HG03060 (cell line): Measurements from ENCODE around the gene GTPBP2.
"Not testable (repeated sequence)": the region's sequence is repeated elsewhere in the genome, so short reads cannot be mapped to it uniquely, and the experiment has no call there.

Source experiments
- ATAC-seq: cut with Tn5 transposase; IDR thresholded peaks from one replicate; pipeline ENCODE4 v1.9.1; 2021; ENCODE audit warnings: low read depth, moderate number of reproducible peaks; ENCODE audit not compliant: unreplicated experiment

GTPBP2 gene

DNA sequence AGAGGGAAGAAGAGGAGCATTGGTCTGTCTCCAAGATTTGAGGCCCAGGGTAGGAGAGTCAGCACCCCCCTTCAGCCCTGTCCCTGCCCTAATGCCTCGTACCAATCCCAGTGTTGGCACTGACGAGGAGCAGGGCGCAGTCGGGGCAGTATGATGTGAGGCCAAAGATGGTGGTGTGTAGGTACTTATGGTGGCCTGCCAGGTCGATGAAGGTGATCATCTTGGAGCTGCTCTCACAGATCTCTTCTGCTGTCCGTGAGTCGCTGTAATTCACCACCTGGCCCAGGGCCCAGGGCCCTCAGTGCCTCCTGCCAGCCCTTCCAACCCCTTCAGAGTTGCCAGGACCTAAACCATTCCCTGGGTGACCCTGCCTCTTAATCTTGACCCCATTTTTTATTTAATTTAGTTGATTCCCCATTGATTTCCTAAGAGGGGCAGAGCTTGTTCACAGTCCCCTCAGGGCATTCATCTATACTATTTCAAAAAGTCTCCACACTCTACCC lies 4.2 kb downstream of the GTPBP2 start:
- ATAC-seq, result no peak

DNA sequence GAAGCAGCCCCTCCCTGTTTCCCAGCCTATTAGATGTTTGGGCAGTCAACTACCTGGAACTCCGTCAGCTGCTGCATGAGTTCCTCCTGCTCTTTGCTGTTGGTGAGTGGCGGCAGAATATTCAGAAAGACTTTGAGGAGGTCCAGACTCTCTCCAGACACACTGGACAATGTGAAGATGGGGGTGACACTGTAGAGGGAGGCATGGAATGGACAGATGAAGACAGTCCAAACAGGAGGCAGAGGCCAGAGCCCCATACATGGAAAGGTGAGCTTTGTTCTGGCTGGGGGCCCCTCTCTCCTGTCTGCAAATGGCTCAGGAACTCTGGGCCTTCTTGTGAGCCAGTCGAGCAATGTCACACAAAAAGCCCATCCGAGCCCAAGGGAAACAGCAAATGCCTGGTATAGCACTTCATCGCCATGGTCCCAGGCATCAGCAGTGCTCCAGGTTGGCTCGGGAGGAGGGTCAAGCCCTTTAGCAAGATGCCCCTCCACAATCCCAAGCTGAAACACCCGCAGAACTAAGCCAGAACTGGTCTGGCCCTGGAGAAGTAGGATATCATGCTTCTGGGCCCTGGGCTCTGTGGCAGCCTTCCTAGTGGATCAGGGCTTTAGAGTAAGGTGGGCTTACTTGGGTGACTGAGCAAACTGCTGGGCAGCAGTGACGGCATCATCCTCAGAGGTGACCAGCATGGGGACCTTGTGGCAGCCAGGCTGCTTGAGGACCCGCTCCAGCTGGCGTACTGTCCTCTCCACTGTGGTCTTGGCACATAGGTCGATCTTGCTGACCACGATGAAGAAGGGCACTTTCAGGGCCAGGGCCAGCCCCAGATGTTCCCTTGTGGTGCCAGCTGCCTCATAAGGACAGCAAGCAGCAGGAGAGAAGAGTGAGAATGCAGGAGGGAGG lies 4.9 kb downstream of the GTPBP2 start:
- no peak for ATAC-seq

DNA sequence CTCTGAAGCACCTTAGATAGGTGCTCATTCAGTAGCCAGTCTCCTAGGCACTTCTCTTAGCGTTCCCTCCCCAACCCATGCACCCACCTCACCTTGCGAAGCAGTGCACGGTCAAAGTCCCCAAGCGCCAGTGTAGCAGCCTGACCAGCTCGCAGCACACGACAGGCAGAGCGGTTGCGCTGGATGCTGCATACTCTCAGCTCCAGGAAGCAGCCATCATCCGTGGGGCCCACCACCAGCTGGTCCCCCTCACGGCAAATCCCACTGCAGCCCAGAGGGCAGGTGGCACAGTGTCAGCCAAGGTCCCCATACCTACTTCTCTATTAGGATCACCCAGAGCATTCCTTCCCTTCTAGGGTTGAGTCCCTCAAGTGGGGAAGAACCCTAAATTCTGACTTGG lies 6.5 kb downstream of the GTPBP2 start:
- no peak for ATAC-seq

DNA sequence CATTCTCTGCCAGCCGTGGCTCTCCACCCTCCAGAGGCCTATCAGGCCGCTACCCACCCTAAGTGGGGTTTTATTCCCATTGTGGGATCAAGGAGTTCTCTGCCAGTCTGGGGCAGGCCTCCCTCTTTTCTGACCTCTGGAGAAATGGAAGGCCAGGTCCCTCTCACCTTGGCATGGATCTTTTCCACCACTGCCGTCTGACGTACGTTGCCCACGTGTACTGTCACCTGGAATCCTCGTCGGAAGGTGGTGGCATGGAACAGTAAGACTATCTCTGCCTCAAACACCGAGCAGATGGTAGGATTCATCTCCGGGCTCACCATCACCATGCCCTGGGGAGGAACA lies 7.3 kb downstream of the GTPBP2 start:
- no peak for ATAC-seq

DNA sequence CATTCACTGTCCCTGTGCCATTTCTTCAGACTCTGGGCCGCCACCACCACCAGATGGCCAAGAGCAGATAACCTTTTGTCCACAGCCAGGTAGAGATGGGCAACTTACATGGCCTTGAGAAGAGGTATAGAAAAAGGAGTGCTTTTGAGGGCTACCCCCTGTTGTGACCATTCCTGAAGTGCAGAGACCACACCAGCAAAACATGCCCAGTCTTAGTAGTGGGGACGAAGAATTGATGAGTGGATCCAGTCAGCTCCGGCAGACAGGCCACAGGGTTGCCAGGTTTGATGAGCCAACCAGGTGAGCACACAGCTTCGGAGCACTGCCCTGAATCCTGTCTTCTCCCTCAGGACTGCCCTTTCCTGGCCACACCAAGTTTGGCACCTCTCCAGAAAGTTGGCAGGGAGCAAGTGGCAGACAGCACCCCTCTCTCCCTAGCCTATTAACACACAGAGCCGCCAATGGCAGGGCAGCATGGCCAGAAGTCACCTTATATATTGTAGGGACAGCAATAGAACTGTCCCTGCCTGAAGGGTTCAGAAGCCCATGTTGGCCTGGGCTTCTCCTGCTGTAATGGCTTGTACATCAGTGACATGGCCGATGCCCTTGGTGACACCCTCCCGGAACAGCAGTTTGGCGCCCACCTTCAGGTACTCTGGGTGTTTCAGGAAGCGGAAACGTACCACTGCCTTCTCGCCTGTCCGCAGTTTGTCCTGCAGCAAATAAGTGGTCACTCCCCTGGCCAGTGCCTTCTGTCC lies 7.8 kb downstream of the GTPBP2 start:
- no peak for ATAC-seq

DNA sequence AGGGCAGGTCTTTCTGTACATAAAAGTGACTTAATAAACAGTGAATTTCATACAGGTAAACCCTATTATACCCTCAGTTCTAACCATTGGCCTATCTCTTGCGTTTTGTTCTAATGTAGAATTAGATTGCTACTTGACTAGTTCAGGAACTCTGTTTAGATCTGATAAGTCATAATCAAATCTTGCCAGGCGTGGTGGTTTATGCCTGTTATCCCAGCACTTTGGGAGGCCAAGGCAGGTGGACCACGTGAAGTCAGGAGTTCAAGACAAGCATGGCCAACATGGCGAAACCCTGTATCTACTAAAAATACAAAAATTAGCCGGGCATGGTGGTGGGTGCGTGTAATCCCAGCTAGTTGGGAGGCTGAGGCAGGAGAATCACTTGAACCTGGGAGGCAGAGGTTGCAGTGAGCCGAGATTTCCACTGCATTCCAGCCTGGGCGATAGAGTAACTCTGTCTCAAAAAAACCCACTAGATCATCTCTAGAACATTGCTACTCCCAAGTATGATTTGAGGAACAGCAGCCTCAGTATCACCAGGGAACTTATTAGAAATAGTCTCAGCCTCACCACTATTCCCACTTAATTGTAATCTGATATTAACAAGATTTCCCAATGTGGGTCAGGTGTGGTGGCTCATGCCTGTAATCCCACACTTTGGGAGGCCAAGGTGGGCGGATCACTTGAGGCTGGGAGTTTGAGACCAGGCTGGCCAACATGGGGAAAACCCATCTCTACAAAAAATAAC lies 12.2 kb downstream of the GTPBP2 start:
- ATAC-seq, result no peak

DNA sequence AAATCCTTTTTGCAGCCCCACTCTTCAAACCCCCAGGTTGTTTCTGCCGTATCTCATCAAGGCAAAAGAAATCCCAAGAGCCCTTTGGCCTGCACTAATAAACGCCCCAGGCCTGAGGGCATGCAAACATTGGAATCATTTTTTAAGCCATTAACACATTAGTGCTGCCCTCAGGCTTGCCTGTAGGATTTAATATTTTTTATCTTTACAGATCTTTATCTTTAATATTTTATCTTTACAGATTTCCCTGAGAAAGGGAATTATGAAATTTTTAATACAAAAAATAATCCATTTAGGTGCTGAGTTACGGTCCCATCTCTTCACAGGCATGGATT lies 14.7 kb downstream of the GTPBP2 start:
- ATAC-seq, result no peak

DNA sequence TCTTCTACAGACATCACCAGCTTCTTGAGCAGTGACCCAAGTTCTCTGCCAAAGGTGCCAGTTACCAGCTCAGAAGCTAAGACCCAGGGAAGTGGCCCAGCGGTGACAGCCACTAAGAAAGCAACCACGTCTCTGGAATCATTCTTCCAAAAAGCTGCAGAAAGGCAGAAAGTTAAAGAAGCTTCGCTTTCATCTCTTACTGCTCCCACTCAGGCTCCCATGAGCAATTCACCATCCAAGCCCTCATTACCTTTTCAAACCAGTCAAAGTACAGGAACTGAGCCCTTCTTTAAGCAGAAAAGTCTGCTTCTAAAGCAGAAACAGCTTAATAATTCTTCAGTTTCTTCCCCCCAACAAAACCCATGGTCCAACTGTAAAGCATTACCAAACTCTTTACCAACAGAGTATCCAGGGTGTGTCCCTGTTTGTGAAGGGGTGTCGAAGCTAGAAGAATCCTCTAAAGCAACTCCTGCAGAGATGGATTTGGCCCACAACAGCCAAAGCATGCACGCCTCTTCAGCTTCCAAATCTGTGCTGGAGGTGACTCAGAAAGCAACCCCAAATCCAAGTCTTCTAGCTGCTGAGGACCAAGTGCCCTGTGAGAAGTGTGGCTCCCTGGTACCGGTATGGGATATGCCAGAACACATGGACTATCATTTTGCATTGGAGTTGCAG lies 15.2 kb downstream of the GTPBP2 start:
- ATAC-seq, result no peak

DNA sequence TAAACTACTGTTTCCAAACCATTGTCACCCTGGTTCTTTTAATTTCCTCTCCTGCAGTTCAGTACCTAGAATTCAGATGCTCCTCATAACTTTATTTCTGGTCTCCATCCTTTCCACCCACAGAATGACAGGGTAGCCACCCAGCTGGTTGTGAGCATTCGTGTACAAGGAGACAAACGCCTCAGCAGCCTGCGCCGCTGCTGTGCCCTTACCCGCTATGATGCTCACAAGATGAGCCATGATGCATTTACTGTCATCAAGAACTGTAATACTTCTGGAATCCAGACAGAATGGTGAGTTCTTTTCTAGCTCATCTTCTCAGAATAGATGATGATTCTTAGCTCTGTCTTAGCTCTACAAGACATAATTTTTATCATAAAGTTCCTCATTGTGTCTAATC lies 18.6 kb downstream of the GTPBP2 start:
- ATAC-seq, result no peak

DNA sequence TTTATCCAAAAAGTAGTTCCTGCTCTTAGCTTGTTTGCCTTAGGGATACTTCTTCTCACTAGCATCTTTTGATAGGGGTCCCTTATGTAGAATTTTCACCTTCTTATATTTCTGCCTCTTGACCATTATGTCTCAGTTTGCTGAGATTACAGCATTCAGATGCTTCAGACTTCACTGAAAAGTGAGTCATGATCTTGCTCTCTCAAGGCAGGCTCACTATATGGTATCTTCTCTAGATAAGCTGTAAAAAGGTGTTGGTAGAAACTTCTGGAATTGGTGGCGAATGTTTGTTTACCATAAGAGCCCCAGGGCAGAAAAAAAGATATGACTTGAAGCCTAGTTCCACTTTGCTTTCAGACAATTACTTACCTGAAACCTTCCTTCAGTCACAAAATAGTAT lies 19.7 kb downstream of the GTPBP2 start:
- no peak for ATAC-seq

DNA sequence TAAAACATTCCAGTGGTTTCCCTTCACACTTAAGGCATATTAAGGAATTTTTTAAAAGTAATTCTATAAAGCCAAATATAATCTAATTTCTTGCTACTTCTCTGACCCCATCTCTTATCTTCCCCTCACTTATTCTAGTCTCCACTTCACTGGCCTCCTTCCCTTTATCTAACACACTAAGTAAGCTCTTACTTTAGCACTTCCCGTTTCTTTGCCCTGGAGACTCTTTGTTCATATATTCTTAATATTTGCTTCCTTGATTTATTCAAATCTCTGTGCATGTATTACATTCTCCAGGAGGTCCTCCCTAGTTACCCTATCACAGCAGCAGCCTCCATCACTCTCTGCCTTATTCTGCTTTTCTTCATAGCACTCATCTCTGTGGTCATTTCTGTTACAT lies 20.3 kb downstream of the GTPBP2 start:
- no peak for ATAC-seq

DNA sequence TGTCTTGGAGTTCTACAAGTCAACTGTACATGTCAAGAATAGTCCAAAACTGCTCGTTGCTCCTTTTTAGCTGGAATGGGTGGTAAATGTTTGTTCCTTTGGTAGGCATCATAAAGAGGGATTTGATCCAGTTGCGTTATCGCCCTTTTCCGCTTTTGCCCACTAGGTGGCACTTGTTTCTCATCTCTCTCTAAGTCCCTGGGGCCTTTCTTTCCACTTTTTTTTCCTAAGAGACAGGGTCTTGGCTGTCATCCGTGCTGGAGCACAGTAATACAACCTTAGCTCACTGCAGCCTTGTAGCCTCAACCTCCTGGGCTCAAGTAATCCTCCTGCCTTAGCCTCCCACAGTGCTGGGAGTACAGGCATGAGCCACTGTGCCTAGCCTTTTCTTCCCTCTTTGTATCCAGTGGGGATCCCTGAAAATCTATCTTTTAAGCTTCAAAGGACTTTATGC lies 20.7 kb downstream of the GTPBP2 start:
- no peak for ATAC-seq

DNA sequence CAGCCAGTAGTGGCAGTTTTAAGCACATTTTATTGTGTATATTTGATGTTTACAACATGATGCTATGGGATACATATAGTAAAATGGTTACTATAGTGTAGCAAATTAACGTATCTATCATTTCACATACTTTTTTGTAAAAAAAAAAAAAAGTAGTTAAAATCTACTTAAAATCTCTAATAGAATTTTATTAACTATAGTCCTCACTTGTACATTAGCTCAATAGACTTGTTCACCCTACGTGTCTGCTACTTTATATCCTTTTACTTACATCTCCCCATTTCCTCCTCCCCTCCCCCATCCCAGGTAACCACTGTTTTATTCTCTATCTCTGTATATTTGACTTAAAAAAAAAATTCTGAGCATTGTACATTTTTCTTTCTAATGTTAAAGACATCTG lies 23.0 kb downstream of the GTPBP2 start:
- no peak for ATAC-seq

DNA sequence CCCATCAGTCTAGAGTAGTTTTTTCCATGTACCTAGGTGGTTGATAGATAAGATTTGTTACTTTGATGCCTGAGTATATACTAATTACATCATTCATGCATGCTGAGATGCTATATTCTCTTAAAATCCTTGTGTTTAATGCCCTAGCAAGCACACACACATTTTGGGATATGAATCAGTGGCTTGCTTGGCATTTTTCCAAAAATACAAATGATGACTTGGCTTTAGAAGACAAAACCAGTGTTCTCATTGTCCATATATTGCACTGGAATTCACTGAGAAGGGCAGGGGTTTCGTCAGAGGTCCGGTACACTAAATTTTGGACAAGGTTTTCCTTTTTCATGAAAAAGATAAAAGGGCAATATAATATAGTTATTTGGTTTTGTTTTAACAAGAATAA lies 24.9 kb downstream of the GTPBP2 start:
- no peak for ATAC-seq

DNA sequence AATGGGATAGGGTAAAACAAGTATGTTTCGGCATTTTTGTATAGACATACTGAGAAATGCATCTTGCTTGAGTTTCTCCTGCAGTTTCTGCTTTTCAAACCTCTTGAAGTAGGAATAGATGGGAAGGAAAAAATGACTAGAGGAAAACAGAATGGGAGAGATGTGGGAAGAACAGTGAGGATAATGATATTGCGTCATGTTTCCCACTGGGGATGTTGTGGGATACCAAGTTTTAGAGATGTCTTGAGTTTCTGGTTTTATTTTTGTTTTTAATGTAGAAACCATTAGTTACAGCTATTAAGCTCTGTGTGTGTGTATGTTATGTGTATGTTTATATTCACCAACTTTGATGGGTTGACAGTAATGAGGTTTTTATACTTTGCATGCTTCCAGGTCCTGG lies 28.5 kb downstream of the GTPBP2 start:
- no peak for ATAC-seq

DNA sequence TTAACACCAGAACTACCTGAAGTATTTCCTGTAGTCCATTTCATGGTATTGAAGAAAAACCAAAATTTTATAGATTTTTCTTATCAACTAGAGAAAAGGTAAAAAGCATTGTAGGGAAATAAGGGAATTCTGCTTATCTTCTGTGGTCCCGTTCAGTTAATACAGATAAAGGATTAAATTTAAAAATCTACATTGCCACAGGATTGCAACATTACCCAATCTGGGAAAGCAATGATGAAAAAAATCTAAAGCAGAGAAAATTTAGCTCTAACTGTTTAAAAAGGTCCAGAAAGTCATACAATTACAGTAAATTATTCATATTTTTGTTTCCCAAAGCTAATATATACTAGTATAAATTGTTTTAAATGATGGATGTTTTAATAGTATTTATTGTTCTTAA lies 35.1 kb downstream of the GTPBP2 start:
- ATAC-seq, result no peak

DNA sequence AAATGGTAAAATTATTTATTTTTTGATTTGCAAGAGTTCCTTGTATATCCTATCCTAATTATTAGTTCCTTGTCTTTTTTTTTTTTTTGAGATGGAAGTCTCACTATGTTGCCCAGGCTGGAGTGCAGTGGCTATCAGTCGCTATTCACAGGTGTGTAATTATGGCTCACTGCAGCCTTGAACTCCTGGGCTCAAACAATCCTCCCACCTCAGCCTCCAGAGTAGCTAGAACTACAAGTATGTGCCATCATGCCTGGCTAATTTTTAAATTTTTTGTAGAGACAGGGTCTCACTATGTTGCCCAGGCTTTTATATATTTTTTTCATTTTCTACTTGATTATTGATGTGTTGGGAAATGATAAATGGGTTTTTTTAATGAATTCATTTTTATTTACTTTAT lies 39.5 kb downstream of the GTPBP2 start:
- ATAC-seq, result not testable (repeated sequence)

DNA sequence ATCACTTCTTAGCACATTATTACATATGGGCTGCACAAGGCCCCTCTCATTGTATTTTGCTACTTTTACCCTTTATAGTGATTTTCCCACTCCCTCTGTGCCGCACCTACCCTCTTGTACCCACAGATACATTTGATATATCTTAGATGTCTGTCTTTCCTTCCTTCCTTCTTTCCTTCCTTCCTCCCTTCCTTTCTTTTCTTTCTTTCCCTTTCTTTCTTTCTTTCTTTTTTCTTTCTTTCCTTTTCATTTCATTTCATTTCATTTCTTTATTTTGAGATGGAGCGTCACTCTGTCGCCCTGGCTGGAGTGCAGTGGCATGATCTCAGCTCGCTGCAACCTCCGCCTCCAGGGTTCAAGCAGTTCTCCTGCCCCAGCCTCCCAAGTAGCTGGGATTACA lies 40.9 kb downstream of the GTPBP2 start:
- ATAC-seq, result no peak

DNA sequence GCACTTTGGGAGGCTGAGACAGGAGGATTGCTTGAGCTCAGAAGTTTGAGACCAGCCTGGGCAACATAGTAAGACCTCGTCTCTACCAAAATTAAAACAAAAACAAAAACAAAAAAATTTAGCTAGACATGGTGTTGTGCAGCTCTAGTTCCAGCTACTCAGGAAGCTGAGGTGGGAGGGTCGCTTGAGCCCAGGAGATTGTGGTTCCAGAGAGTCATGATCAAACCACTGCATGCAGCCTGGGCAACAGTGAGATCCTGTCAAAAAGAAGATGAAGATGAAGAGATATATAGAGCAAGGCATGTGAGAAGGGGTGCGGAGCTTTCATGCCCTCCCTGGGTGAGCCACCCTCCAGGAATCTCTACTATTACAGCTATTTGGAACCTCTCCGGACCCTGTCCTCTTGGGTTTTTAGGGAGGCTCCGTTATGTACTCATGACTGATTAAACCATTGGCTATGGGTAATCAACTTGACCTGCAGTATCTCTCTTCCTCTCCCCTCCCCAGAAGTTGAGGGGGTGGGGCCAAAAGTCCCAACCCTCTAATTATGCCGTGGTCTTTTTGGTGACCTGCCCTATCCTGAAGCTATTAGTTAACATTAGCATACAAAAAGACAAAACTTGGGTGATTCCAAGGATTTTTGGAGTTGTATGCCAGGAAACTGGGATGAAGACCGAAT lies 44.0 kb downstream of the GTPBP2 start:
- ATAC-seq, result no peak

DNA sequence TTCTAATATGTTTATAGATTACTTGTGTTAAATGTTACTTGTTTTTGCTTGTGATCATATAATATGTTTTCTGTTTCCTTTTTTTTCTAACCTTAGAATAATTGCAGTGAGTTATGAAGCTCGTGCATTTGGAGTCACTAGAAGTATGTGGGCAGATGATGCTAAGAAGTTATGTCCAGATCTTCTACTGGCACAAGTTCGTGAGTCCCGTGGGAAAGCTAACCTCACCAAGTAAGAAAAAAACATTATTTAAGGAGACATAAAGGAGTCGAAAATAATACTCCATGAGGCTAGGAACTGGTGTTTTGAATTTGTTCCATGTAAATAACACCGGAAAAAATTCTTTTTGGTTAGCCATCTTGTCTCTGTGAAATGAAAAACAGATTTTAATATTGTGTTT lies 46.2 kb downstream of the GTPBP2 start:
- no peak for ATAC-seq
